GM12872 (cell line): Measurements from ENCODE around the gene ANKRD13B.

Experiments used
- TF ChIP-seq, protein P1 (sequence below): IDR thresholded peaks from 3 replicates; pipeline ENCODE4 v1.5.1; 2011; ENCODE audit warnings: low read depth, mild to moderate bottlenecking, low read length, moderate library complexity; ENCODE audit not compliant: insufficient read depth

The ANKRD13B gene

DNA sequence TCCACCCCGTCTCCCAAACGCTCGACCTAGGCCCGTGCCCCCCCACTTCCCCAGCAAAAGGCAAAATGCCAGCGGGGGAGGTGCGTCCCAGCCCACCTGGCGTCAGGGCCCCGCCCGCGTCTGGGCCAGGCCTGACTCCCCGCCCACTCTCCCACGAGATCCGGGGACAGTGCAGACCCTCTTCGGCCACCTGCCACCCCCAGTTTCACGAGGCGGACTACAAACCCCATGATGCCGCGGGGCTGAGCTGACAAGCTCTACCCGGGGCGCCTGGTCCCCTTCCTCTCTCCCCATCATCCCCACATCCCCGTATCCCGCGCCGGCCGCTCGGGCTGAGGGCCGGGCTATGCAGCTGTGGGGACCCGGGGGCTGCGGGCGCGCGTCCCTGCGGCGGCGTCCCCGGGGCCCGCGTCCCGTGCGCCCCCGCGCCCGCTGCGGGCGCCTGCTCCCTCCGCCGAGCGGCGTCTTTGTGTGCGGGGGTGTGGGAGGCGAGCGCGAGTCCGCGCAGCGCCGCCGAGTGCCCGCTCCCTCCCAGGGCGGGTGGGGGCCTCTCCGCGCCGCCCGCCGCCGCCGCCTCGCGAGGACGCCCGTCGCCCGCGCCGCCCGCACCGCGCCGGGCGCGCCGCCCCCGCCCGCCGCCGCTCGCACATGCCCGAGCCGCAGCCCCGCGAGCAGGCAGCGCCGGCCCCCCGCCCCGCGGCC lies at the start of gene ANKRD13B:
TSS of gene ANKRD13B (plus strand) at position 283 of the 702 bp plus-strand sequence. CDS start 490 bp downstream, outside the sequence.
- TF ChIP-seq, protein P1, sequence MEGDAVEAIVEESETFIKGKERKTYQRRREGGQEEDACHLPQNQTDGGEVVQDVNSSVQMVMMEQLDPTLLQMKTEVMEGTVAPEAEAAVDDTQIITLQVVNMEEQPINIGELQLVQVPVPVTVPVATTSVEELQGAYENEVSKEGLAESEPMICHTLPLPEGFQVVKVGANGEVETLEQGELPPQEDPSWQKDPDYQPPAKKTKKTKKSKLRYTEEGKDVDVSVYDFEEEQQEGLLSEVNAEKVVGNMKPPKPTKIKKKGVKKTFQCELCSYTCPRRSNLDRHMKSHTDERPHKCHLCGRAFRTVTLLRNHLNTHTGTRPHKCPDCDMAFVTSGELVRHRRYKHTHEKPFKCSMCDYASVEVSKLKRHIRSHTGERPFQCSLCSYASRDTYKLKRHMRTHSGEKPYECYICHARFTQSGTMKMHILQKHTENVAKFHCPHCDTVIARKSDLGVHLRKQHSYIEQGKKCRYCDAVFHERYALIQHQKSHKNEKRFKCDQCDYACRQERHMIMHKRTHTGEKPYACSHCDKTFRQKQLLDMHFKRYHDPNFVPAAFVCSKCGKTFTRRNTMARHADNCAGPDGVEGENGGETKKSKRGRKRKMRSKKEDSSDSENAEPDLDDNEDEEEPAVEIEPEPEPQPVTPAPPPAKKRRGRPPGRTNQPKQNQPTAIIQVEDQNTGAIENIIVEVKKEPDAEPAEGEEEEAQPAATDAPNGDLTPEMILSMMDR = no peak

DNA sequence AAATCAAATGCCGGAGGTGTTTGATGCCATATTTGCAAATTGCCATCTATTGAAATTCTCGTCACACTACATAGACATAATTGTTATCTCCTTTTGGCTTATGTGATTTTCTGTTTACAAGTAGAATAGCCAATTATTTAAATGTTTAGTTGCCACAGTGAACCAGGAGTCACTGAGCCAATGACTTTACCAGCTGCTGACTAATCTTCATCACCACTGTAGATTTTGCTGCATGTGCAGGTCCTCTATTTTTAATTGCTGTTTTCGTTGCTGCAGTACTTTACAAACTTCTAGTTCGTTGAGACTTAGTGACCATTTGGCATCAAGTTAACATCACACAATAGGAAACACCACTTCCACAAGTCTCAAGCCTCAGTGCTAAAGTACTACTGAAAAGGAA lies 48.9 kb upstream of the ANKRD13B start:
- TF ChIP-seq, protein P1 = no peak

DNA sequence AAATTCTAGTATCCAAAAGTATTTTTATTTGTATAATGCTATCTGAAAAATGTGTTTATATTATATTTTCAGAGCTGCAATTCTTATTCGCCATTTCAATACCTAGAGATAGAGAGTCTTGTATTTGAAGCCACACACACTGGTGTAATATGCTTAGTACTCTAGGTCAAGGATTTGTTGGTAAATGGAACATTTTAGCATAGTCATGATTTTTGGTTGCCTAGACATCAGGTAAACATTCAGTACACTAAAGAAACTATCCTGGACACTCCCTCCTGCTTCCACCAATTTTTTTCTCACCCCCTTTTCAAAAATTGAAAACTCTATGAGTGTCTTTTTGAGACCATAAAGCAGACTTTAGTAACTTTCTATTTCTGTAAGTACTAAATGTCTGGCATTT lies 46.8 kb upstream of the ANKRD13B start:
- TF ChIP-seq, protein P1 = no peak

DNA sequence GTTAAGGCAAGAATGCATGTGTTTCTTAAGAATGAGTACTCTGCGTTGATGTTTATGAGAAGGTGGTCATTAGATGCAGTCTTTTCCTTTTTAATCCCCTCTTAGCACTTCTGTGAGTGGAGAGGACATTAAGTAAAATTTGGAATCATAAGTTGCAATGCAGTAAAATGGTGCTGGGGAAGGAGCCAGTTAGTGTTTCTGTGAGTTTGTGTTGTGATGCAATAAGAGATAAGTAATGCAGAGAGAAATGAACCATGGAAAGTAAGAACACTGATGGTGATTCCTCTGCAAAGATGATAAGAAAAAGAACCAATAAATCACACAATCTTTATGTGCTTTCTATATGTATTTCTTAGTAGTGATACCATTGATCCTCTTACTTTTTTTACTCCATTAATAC lies 46.1 kb upstream of the ANKRD13B start:
- TF ChIP-seq, protein P1 = no peak

DNA sequence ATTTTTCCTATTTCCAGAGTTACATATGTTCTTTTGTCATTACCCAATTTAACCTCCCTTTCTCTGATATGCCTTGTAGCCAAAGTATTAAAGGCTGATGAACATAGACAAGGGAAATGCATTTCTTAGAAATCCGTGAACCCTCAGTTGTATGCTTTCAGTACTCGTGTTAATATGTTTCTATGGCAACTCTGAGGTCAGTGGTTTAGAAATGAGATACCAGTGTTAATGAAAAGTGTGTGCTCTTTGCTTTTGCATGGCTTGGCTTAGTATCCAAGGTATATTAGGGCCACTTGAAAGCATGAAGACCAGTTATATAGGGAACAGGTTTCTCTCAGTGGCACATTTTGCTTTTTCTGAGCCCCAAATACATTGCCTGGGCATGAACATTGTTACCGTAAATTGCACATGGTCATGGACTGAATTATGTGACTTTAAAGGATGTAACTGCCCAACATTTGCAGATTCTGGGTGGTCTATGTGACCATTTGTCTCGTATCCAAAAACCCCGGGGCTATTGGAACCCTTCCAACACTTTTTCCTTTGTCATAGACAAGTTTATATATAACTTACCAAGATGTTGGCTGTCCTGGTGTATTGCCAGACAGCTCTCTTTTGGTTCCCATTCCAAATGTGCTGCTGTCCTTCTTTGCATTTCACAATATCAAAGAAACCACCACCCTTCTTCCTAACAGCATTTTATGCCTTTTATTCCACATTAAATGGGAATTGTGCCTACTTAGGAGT lies 43.6 kb upstream of the ANKRD13B start:
- TF ChIP-seq, protein P1 = no peak

DNA sequence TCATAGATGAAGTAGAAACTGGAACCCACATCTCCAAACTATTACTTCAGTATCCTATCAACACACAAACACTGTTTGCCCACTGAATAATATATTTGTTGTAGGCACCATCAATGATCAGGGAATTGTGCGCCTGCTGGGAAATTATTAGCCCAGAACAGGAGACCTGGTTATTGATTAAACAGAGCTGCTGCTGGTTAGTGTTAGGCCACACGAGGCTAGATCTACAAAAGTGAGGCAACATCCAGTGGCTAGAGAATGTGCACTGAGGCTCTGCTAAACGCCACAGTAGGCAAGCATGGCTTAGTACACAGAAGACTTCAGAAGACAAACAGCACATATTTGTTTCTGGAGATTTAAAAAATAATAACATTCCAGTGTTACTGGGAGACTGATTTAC lies 37.1 kb upstream of the ANKRD13B start:
- TF ChIP-seq, protein P1 = no peak

DNA sequence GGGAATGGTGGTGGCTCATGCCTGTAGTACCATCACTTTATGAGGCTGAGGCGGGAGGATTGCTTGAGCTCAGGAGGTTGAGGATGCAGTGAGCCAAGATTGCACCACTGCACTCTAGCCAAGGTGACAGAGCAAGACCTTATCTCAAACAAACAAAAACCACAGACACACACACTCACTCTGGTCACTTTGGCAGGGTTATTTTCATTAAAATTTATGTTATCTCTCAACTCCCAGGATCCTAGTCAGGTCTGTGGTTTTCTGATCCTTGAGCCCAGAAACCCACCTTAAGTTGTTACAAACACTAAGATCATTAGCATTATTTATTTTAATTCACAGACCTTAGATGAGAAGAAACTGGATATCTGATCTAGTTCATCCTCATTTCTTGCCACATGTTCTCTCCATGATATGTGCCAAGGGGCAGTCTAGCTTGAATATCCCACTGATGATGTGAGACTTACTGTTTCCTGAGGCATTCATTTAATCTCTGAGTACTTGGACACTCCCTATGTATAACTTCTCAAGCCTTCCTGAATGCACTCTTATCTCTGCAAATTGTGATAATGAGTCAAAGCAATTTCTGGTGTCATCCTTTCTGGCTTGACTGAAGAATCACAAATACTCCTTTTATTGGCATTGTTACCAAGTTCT lies 35.7 kb upstream of the ANKRD13B start:
- TF ChIP-seq, protein P1 = no peak
